Measurements from ENCODE around the gene DNAAF8. TPM values are rescaled to one million over a fixed set of nuclear protein-coding genes. Genes with fewer than 3 reads are reported as not detected.

The DNAAF8 gene
- total RNA-seq: 2.1 and 6.2 TPM in 2 replicates

DNA sequence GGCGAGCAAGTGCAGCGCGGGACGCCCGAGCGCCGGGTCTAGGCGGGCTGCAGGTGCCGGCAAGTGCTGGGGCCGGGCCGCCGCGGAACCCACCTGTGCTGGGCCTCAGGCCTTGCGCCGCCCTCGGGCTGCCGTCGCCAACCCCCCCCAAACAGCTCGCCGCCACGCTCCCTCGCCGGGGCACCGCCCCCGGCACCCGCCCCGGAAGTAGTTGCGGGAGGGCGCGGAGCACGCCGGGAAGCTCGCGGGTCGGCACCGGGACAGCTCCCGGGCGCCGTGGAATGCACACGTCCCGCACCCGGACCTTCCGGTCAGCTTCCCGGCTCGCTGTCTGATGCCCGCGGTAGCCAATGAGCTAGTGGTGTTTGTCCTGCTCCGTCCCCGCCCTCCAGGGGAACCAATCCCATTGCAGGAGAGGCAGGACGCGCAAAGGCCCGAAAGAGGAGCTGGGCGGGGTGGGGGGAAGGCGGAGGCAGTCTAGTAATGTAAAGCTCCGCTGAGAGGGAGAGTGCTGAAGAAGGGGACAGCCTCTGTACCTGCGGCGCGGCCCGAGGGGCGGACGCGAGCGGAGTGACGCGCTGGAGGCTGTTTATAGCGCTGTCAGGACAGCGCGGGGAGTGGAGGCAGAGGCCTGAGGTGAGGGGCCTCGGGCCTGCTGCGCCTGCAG is at the start of gene DNAAF8, which contains the start of gene ANKS3:
DNAAF8 (plus strand) TSS at position 475 of the 667 bp plus-strand sequence. CDS start 1,978 bp downstream, outside the sequence.
ANKS3 (minus strand) TSS at position 209 of the 667 bp plus-strand sequence. CDS start 4,122 bp downstream, outside the sequence.

DNA sequence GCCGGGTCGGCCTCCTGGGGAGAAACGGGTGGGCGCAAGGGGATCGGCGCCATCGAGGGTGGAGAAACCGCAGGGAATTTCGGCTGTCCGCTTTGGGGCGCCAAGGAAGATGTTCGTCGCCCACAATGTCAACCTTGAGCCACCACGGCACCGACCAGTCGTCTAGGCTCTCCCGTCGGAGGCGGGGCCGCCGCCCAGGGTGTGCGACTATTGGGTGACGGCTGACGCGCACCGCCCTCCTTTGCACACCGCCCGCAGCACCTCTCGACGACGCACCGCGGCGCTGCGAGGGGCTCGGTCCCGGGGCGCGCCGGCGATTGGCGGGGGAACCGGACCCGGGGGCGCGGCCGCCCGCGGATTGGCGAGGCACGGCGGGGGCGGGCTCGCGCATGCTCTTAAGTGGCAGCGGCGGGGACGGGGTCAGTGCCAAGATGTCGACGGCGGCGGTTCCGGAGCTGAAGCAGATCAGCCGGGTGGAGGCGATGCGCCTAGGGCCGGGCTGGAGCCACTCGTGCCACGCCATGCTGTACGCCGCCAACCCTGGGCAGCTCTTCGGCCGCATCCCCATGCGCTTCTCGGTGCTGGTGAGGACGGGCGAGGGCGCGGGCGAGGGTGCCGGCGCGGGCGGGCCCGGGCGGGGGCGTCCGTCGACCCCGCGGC is 40.9 kb upstream of the DNAAF8 start, which contains the start of gene NUDT16L1:
NUDT16L1 (plus strand) TSS at position 267 of the 660 bp plus-strand sequence; CDS start at position 432, 165 bp downstream.

DNA sequence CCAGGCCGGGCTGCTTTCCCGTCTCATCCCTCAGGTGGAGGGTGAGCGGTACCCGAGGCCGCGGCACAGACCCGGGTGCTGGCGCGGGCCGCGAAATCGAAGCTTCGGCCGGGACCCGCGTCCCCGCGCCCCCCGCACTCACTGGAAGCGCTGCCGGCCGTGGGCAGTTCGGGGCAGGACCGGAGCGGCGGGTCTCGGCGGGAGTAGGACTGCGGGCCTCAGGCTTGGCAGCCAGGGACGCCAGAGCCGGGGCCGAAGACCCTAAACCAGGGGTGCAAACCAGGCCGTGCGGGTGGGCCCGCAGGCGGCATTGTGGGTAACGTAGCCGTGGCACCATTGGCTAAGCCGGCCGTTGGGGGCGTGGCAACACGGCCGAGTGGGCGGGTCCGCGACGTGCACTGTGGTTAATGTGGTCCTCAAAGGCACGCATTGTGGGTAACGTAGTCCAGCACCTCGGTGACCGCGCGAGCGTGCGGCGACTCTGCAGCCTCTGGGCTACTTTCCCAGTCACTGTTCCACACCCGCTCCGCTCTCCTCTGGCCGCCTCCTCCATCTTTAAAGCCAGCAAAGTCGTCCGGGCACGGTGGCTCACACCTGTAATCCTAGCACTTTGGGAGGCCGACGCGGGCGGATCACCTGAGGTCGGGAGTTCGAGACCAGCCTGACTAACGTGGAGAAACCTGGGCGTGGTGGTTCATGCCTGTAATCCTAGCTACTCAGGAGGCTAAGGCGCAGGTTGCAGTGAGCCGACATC is 32.7 kb downstream of the DNAAF8 start, which contains the start of gene ZNF500:
ZNF500 (minus strand) TSS at position 288 of the 754 bp plus-strand sequence. CDS start 1,184 bp downstream, outside the sequence.

DNA sequence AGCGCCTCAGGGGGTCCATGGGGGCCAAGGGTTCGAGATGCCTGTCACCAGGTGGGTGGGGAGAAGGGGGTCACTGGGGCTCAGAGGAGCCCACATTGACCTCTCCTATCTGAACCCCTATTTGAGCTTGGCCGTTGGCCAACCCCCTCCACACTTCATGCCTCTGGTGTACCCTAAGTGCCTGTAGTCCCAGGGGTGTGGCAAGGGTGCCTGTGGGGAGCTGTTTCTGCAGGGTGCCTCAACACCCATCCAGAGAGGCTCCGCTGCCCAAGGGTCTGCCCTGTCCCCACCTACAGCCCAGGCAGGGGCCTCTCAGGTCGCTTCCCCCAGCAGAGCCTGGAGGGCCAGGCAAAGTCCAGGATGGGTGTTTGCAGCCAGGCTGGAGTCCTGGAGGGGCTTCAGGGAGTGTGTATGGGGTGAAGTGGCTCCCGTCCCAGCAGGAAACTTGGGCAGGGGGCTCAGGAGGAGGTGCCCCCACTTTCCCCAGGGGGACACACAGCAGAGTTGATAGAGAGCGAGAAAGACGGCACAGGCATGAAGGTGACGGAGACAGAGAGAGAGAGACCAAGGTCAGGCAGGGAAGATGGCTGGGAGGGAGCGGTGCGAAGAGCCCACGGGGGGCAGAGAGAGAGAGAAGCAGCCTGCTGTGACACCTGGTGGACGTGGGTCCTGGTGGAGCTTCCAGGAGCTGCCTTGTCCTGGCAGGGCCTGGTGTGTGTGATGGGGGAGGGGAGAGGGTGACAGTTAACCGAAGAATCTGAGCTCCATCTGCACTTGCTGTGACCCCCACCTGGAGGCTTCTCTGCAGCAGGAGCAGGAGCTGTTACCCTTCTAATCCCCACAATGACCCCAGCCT is 53.5 kb downstream of the DNAAF8 start, which contains the start of gene SEPTIN12:
SEPTIN12 (minus strand) TSS at position 719 of the 856 bp plus-strand sequence; CDS start at position 19, 700 bp downstream.

DNA sequence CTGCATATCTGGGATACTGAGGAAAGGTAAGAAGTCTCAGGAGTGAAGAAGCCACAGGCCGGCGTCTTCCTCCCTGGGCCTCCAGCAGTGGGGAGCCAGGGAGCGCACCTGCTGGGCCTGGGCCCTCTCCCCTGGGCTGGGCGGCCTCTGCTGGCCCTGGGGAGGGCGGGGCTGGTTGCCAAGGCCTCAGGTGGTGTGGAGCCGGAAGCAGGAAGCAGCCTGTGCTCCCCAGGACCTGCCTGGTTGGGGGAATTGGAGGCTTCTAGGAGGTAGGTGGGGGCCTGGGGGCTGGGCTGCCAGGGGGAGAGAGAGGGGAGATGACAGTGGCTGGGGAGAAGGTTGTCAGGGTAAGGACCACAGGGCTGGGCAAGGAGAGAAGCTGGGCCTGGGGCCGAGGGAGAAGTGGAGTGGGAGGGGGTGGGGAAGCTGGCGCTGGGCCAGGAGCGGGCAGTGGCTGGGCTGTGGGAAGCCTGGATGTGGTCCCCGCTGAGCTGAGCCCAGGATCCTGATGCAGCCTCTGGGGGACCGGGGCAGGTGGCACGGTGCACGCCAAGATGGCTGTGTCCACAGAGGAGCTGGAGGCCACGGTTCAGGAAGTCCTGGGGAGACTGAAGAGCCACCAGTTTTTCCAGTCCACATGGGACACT is 61.0 kb downstream of the DNAAF8 start, which contains the start of gene SMIM22:
SMIM22 (plus strand) TSS at position 189 of the 647 bp plus-strand sequence; CDS start at position 555, 366 bp downstream.

Other genes starting within 250 kb of the DNAAF8 start
- 11.5 and 12.6 TPM in 2 replicates for gene CDIP1, start 195.8 kb upstream of the DNAAF8 start, total RNA-seq
- not detected in 2 replicates for gene C16orf96, start 178.2 kb upstream of the DNAAF8 start, total RNA-seq
- 7.2 and 9.1 TPM in 2 replicates for gene UBALD1, start 119.6 kb upstream of the DNAAF8 start, total RNA-seq
- 58.5 and 59.9 TPM in 2 replicates for gene MGRN1, start 109.7 kb upstream of the DNAAF8 start, total RNA-seq
- 23.1 and 32.0 TPM in 2 replicates for gene NUDT16L1, start 41.0 kb upstream of the DNAAF8 start, total RNA-seq
- gene ANKS3, start 266 bp upstream of the DNAAF8 start, total RNA-seq: 11.1 and 20.2 TPM in 2 replicates
- gene ZNF500, start 32.6 kb downstream of the DNAAF8 start, total RNA-seq: 8.6 and 9.0 TPM in 2 replicates
- not detected in 2 replicates for gene SEPTIN12, start 53.8 kb downstream of the DNAAF8 start, total RNA-seq
- gene SMIM22, start 60.8 kb downstream of the DNAAF8 start, total RNA-seq: not detected in 2 replicates
- gene ROGDI, start 68.1 kb downstream of the DNAAF8 start, total RNA-seq: 5.1 and 9.5 TPM in 2 replicates
- 30.7 and 39.1 TPM in 2 replicates for gene GLYR1, start 112.8 kb downstream of the DNAAF8 start, total RNA-seq
- gene UBN1, start 112.9 kb downstream of the DNAAF8 start, total RNA-seq: 22.4 and 23.5 TPM in 2 replicates
- gene PPL, start 202.6 kb downstream of the DNAAF8 start, total RNA-seq: 132 and 145 TPM in 2 replicates
- gene SEC14L5, start 223.8 kb downstream of the DNAAF8 start, total RNA-seq: 0.94 and 1.4 TPM in 2 replicates